Karpas-422 (cell line): Measurements from ENCODE around the gene IGLON5. TPM values are rescaled to one million over a fixed set of nuclear protein-coding genes. Genes with fewer than 3 reads are reported as not detected.

Source experiments
- DNase-seq: peaks from one replicate; pipeline ENCODE4 v3.0.0-alpha.2; 2015
- H2AFZ ChIP-seq: fragments of 200-600 bp; sonication (generic); 2 replicates; pipeline ENCODE4 v1.6.1; 2014; ENCODE audit warnings: antibody characterized with exemption, low read length, mixed read lengths
- H3K27ac ChIP-seq: fragments of 200-600 bp; sonication (generic); 2 replicates; pipeline ENCODE4 v1.5.1; 2014; ENCODE audit warnings: mild to moderate bottlenecking, low read length, moderate library complexity
- H3K27me3 ChIP-seq: fragments of 200-600 bp; sonication (generic); 2 replicates; pipeline ENCODE4 v1.6.1; 2014; ENCODE audit warnings: low read length, mixed read lengths
- H3K36me3 ChIP-seq: fragments of 200-600 bp; sonication (generic); 2 replicates; pipeline ENCODE4 v1.6.1; 2014; ENCODE audit warnings: low read length, mixed read lengths; ENCODE audit not compliant: insufficient read depth
- H3K4me1 ChIP-seq: fragments of 200-600 bp; sonication (generic); 2 replicates; pipeline ENCODE4 v1.6.1; 2014; ENCODE audit warnings: mild to moderate bottlenecking, low read length, mixed read lengths
- H3K4me2 ChIP-seq: fragments of 200-600 bp; sonication (generic); 2 replicates; pipeline ENCODE4 v1.6.1; 2014; ENCODE audit warnings: low read length, low read depth, mild to moderate bottlenecking; ENCODE audit not compliant: poor library complexity, severe bottlenecking
- H3K4me3 ChIP-seq: fragments of 200-600 bp; sonication (generic); 2 replicates; pipeline ENCODE4 v1.5.1; 2014; ENCODE audit warnings: mild to moderate bottlenecking, antibody characterized with exemption, low read length, mixed read lengths
- H3K79me2 ChIP-seq: fragments of 200-600 bp; sonication (generic); 2 replicates; pipeline ENCODE4 v1.6.1; 2014; ENCODE audit warnings: mild to moderate bottlenecking, low read length, mixed read lengths
- H3K9ac ChIP-seq: fragments of 200-600 bp; sonication (generic); 2 replicates; pipeline ENCODE4 v1.6.0; 2014; ENCODE audit warnings: low read length
- H3K9me2 ChIP-seq: fragments of 200-600 bp; sonication (generic), shearing (Covaris generic); replicated peaks from 2 replicates; pipeline ENCODE4 v1.6.0; 2014; ENCODE audit warnings: mild to moderate bottlenecking, low read length, moderate library complexity; ENCODE audit not compliant: insufficient read depth
- H3K9me3 ChIP-seq: fragments of 300-700, 200-600 bp; sonication (generic); 2 replicates; pipeline ENCODE4 v1.6.1; 2014; ENCODE audit warnings: low read length, mixed read lengths
- H4K20me1 ChIP-seq: fragments of 200-600 bp; sonication (generic); 2 replicates; pipeline ENCODE4 v1.6.1; 2014; ENCODE audit warnings: mild to moderate bottlenecking, antibody characterized with exemption, low read length, low read depth; ENCODE audit not compliant: insufficient read depth
- total RNA-seq: library from RNA; depleted of rRNA; stranded (reverse); fragments of >200 nt; shearing (Covaris generic); gene quantifications from 2 replicates; pipeline ENCODE4 v1.2.3, GENCODE V29; 2014; ENCODE audit warnings: low replicate concordance

IGLON5 gene
- total RNA-seq, 1 experiment from 2014 or later: not detected

- H3K27me3 ChIP-seq: no peaks in the 10 kb centered on the region; the same call in 1 of the 2 replicates
- no peak for DNase-seq
- no peak overlapping the region for H3K4me3 ChIP-seq
- H3K9me2 ChIP-seq: no peaks in the 10 kb centered on the region
- no peaks in the 10 kb centered on the region for H3K79me2 ChIP-seq
- no peak overlapping the region for H3K4me2 ChIP-seq
- no peak overlapping the region for H3K9ac ChIP-seq
- no peaks in the 10 kb centered on the region for H3K9me3 ChIP-seq
- no peaks in the 10 kb centered on the region for H4K20me1 ChIP-seq
- H3K36me3 ChIP-seq: no peaks in the 10 kb centered on the region
- no peak overlapping the region for H3K27ac ChIP-seq
- H2AFZ ChIP-seq: no peak overlapping the region
- no peaks in the 10 kb centered on the region for H3K4me1 ChIP-seq
These were observed 14.0 kb upstream of the IGLON5 start for GRCh38 chr19:51297406-51297805.

DNA sequence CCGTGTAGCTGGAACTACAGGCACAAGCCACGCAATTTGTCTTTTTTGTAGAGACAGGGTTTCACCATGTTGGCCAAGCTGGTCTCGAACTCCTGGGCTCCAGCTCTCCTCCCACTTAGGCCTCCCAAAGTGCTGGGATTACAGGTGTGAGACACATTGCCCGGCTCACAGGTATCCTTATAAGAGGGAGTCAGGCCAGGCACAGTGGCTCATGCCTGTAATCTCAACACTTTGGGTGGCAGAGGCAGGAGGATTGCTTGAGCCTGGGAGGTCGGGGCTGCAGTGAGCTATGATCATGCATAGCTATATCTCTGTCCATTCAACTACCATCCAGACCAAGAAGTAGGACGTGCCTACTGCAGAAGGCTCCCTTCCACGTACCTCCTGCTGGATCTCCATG, 10.2 kb upstream of the IGLON5 start:
- H2AFZ ChIP-seq: no peak overlapping the region
- no peak overlapping the region for H3K4me3 ChIP-seq
- no peak for DNase-seq

GRCh38 chr19:51305479-51305878, 6.0 kb upstream of the IGLON5 start:
- H3K27ac ChIP-seq: no peak overlapping the region
- H3K79me2 ChIP-seq: no peaks in the 10 kb centered on the region
- H3K4me2 ChIP-seq: no peak overlapping the region
- no peaks in the 10 kb centered on the region for H3K4me1 ChIP-seq
- no peak overlapping the region for H2AFZ ChIP-seq
- H3K9ac ChIP-seq: no peak overlapping the region
- H4K20me1 ChIP-seq: no peaks in the 10 kb centered on the region
- no peaks in the 10 kb centered on the region for H3K9me2 ChIP-seq
- H3K27me3 ChIP-seq: peaks cover 6% of the 10 kb centered on the region; the same call in 1 of the 2 replicates
- no peak overlapping the region for H3K4me3 ChIP-seq
- H3K36me3 ChIP-seq: no peaks in the 10 kb centered on the region
- H3K9me3 ChIP-seq: no peaks in the 10 kb centered on the region
- DNase-seq: no peak

More for the DNA sequence above, 10.2 kb upstream of the IGLON5 start:
- Histone ChIP-seq H3K27ac (no peak overlapping the region), H3K9me3 (no peaks in the 10 kb centered on the region), H3K27me3 (peaks cover 3% of the 10 kb centered on the region; the same call in 1 of the 2 replicates), H3K36me3 (no peaks in the 10 kb centered on the region), H3K79me2 (no peaks in the 10 kb centered on the region), H3K9me2 (no peaks in the 10 kb centered on the region), H3K4me1 (no peaks in the 10 kb centered on the region), H3K4me2 (no peak overlapping the region), H3K9ac (no peak overlapping the region), H4K20me1 (no peaks in the 10 kb centered on the region)

DNA sequence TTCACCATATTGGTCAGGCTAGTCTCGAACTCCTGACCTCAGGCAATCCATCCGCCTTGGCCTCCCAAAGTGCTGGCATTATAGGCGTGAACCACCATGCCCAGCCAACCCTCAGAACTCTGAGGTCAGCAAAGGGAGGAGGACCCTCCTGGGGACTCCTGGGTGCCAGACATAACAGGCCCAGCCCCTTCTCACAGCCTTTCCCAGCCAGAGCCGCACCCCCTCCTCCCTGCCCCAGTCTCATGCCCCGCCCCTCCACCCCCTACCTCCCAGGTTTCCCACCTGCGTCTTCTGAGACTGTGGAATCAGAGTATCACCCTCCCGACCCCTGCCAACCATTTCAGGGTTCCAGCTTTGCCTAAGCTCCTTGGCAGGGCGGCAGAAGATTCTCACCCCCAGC, 5.2 kb downstream of the IGLON5 start:
- no peaks in the 10 kb centered on the region for H3K27me3 ChIP-seq
- no peak for DNase-seq
- H3K4me3 ChIP-seq: no peak overlapping the region
- no peaks in the 10 kb centered on the region; the same call in 1 of the 2 replicates for H4K20me1 ChIP-seq
- no peak overlapping the region for H3K27ac ChIP-seq
- no peak overlapping the region for H3K9ac ChIP-seq
- no peaks in the 10 kb centered on the region for H3K36me3 ChIP-seq
- H3K4me1 ChIP-seq: no peaks in the 10 kb centered on the region
- no peaks in the 10 kb centered on the region for H3K9me2 ChIP-seq
- no peak overlapping the region for H3K4me2 ChIP-seq
- H3K79me2 ChIP-seq: no peaks in the 10 kb centered on the region
- H3K9me3 ChIP-seq: no peaks in the 10 kb centered on the region
- no peak overlapping the region for H2AFZ ChIP-seq

DNA sequence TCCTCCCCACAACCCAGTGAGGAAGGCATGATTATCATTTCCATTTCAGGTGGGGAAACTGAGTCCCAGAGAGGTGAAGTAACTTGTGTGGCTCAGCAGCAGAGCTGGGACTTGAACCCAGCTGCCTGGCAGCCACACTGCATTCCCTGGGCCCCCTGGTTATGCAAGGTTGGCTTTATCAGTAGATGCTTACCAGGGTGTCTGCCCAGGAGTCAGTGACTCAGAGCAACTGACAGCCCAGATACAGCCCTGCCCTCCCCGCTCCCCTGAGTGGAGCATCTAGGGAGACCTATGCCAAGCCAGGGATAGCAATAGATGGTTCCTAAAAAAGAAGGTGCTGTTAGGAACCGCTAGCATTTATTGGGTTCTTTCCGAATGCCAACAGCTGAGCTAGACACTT, 5.9 kb downstream of the IGLON5 start:
- H3K27me3 ChIP-seq: no peaks in the 10 kb centered on the region

GRCh38 chr19:51317968-51318367, 6.5 kb downstream of the IGLON5 start:
- H3K4me1 ChIP-seq: no peaks in the 10 kb centered on the region
- H4K20me1 ChIP-seq: no peaks in the 10 kb centered on the region; the same call in 1 of the 2 replicates
- no peaks in the 10 kb centered on the region for H3K9me2 ChIP-seq
- DNase-seq: no peak
- no peaks in the 10 kb centered on the region for H3K36me3 ChIP-seq
- no peak overlapping the region for H3K27ac ChIP-seq
- no peak overlapping the region for H3K4me2 ChIP-seq
- no peak overlapping the region for H2AFZ ChIP-seq
- H3K4me3 ChIP-seq: no peak overlapping the region
- no peaks in the 10 kb centered on the region for H3K9me3 ChIP-seq
- no peaks in the 10 kb centered on the region for H3K27me3 ChIP-seq
- H3K79me2 ChIP-seq: no peaks in the 10 kb centered on the region
- no peak overlapping the region for H3K9ac ChIP-seq

More for the DNA sequence above, 5.9 kb downstream of the IGLON5 start:
- Histone ChIP-seq H2AFZ (no peak overlapping the region), H3K4me3 (no peak overlapping the region), H3K36me3 (no peaks in the 10 kb centered on the region), H3K9me3 (no peaks in the 10 kb centered on the region), H3K9ac (no peak overlapping the region), H3K4me2 (no peak overlapping the region), H3K4me1 (no peaks in the 10 kb centered on the region), H3K9me2 (no peaks in the 10 kb centered on the region), H3K79me2 (no peaks in the 10 kb centered on the region), H3K27ac (no peak overlapping the region), H4K20me1 (no peaks in the 10 kb centered on the region; the same call in 1 of the 2 replicates)
- no peak for DNase-seq

- Histone ChIP-seq H3K9ac (no peak overlapping the region), H3K9me2 (no peaks in the 10 kb centered on the region), H3K36me3 (no peaks in the 10 kb centered on the region), H3K4me3 (no peak overlapping the region), H4K20me1 (no peaks in the 10 kb centered on the region; the same call in 1 of the 2 replicates), H3K9me3 (no peaks in the 10 kb centered on the region), H3K79me2 (no peaks in the 10 kb centered on the region), H2AFZ (no peak overlapping the region), H3K4me2 (no peak overlapping the region), H3K27ac (no peak overlapping the region), H3K4me1 (no peaks in the 10 kb centered on the region), H3K27me3 (no peaks in the 10 kb centered on the region)
- peak; percentile 60 for DNase-seq
These were observed 7.5 kb downstream of the IGLON5 start for GRCh38 chr19:51318687-51319648.

GRCh38 chr19:51319649-51320279, 8.3 kb downstream of the IGLON5 start:
- Histone ChIP-seq H3K36me3 (no peaks in the 10 kb centered on the region), H3K4me1 (no peaks in the 10 kb centered on the region), H3K9ac (no peak overlapping the region), H3K9me3 (no peaks in the 10 kb centered on the region), H3K27me3 (no peaks in the 10 kb centered on the region), H3K27ac (no peak overlapping the region), H3K79me2 (no peaks in the 10 kb centered on the region), H2AFZ (no peak overlapping the region), H4K20me1 (no peaks in the 10 kb centered on the region; the same call in 1 of the 2 replicates), H3K4me2 (no peak overlapping the region), H3K9me2 (no peaks in the 10 kb centered on the region), H3K4me3 (no peak overlapping the region)
- no peak for DNase-seq
